Endothelial cell of umbilical vein (primary cell): Measurements from ENCODE around the gene RASA2. TPM values are rescaled to one million over a fixed set of nuclear protein-coding genes. Genes with fewer than 3 reads are reported as not detected.

Source experiments
- BruUV-seq: library from RNA; stranded (reverse); fragments of 400-500 nt; replicated peaks from 2 replicates; lab custom pipeline; 2021; lab: Mats Ljungman, UMichigan
- CTCF ChIA-PET: fragments of 300-600, 350-600 bp; sonication (Branson Sonifier 250); formaldehyde crosslinking; loops from one replicate; lab custom pipeline; 2021; ENCODE audit warnings: antibody characterized with exemption, inconsistent platforms; lab: Charles Lee
- POLR2A ChIA-PET: fragments of 300-600, 350-600 bp; sonication (Branson Sonifier 250); formaldehyde crosslinking; loops from one replicate; lab custom pipeline; 2021; ENCODE audit warnings: antibody characterized with exemption, inconsistent platforms; lab: Charles Lee
- DNase-seq: peaks from one replicate; pipeline ENCODE4 v3.0.0-alpha.2; 2011; ENCODE audit warnings: low read depth, low spot score
- FAIRE-seq: peaks from 2 replicates; lab custom pipeline; 2011; peaks lifted over from hg19 to GRCh38; lab: Jason Lieb, UNC
- H2AFZ ChIP-seq: 2 replicates; pipeline ENCODE4 v1.6.0; 2012; ENCODE audit warnings: low read depth, low read length, control low read depth, inconsistent platforms
- H3K27ac ChIP-seq: 2 replicates; pipeline ENCODE4 v1.5.1; 2011; ENCODE audit warnings: low read depth, mild to moderate bottlenecking, control low read depth, low read length, moderate library complexity; ENCODE audit not compliant: insufficient read depth
- H3K27me3 ChIP-seq, 2 experiments: 2 replicates each; pipeline versions ENCODE4 v1.6.0 to v1.6.1; 2011; ENCODE audit warnings: low read length in 2 of 2, mixed read lengths in 1 of 2; ENCODE audit not compliant: control insufficient read depth in 2 of 2, insufficient read depth in 2 of 2
- H3K36me3 ChIP-seq, 2 experiments: 2 replicates in 1 of 2; 3 replicates in 1 of 2; pipeline ENCODE4 v1.5.1; 2011; ENCODE audit warnings: low read length in 2 of 2, mild to moderate bottlenecking in 1 of 2, moderate library complexity in 1 of 2; ENCODE audit not compliant: control insufficient read depth in 2 of 2, insufficient read depth in 2 of 2; ENCODE audit errors: extremely low read depth in 1 of 2
- H3K4me1 ChIP-seq: 3 replicates; pipeline ENCODE4 v1.5.1; 2011; ENCODE audit warnings: mild to moderate bottlenecking, low read length; ENCODE audit not compliant: control insufficient read depth, insufficient read depth; ENCODE audit errors: extremely low read depth
- H3K4me2 ChIP-seq: 2 replicates; pipeline ENCODE4 v1.6.1; 2011; ENCODE audit warnings: low read length, control low read depth, mixed read lengths; ENCODE audit not compliant: insufficient read depth
- H3K4me3 ChIP-seq, 3 experiments: fragments of 200-600 bp in 1 of 3; sonication (generic), shearing (Covaris generic) in 1 of 3; replicated peaks in 1 of 3; 2 replicates each; pipeline ENCODE4 v1.5.1; 2011 to 2016; ENCODE audit warnings: control low read depth in 3 of 3, low read length in 3 of 3, mild to moderate bottlenecking in 2 of 3, inconsistent platforms in 1 of 3, low read depth in 1 of 3, moderate library complexity in 1 of 3; ENCODE audit not compliant: insufficient read depth in 1 of 3
- H3K79me2 ChIP-seq: 2 replicates; pipeline ENCODE4 v1.6.0; 2012; ENCODE audit warnings: low read length, inconsistent platforms; ENCODE audit not compliant: control insufficient read depth, insufficient read depth
- H3K9ac ChIP-seq: replicated peaks from 2 replicates; pipeline ENCODE3; 2011; ENCODE audit warnings: low read length, control low read depth; ENCODE audit not compliant: insufficient read depth; ENCODE audit errors: extremely low read depth
- H3K9me1 ChIP-seq: replicated peaks from 3 replicates; pipeline ENCODE4 v1.6.0; 2011; ENCODE audit warnings: mild to moderate bottlenecking, low read length; ENCODE audit not compliant: control insufficient read depth, insufficient read depth; ENCODE audit errors: extremely low read depth
- H3K9me3 ChIP-seq: replicated peaks from 2 replicates; pipeline ENCODE4 v1.5.1; 2012; ENCODE audit warnings: low read length, inconsistent platforms; ENCODE audit not compliant: control insufficient read depth, insufficient read depth
- H4K20me1 ChIP-seq: replicated peaks from 2 replicates; pipeline ENCODE3; 2011; ENCODE audit warnings: mild to moderate bottlenecking, low read length; ENCODE audit not compliant: control insufficient read depth, insufficient read depth; ENCODE audit errors: extremely low read depth
- CTCF ChIP-seq, 2 donors: IDR thresholded peaks; 1 replicate in 1 of 2; 2 replicates in 1 of 2; pipeline ENCODE4 v1.5.1; 2011; ENCODE audit warnings: low read length in 2 of 2, mild to moderate bottlenecking in 2 of 2, moderate library complexity in 2 of 2, control low read depth in 1 of 2, inconsistent platforms in 1 of 2, low read depth in 1 of 2; ENCODE audit not compliant: insufficient read depth in 1 of 2; ENCODE audit errors: extremely low read depth in 1 of 2
- JUN ChIP-seq: IDR thresholded peaks from 2 replicates; pipeline ENCODE4 v1.6.1; 2011; ENCODE audit warnings: borderline replicate concordance, low read depth; ENCODE audit not compliant: insufficient read length, insufficient read depth
- MAX ChIP-seq: IDR thresholded peaks from 2 replicates; pipeline ENCODE4 v1.6.1; 2011; ENCODE audit not compliant: insufficient read depth, insufficient read length
- POLR2A ChIP-seq: IDR thresholded peaks from 2 replicates; pipeline ENCODE4 v1.6.1; 2012; ENCODE audit warnings: low read depth, mild to moderate bottlenecking, control low read depth, low read length
- dilution Hi-C: fragments of 300-500 bp; cut with MboI; formaldehyde crosslinking; loops from one replicate; pipeline ENCODE4 v1.15.0; 2019; ENCODE audit warnings: low sequenced_read_pairs; ENCODE audit not compliant: extremely low pct_ligation_motif_present
- intact Hi-C: fragments of 100-400 bp; cut with micrococcal nuclease; formaldehyde crosslinking; loops from one replicate; pipeline ENCODE4 v1.10.0; 2022
- polyA plus RNA-seq, 4 experiments: library from polyadenylated mRNA; depleted of rRNA in 3 of 4; stranded (reverse) in 3 of 4; unstranded in 1 of 4; fragments of >200 nt; gene quantifications; 2 replicates each; pipeline versions ENCODE4 v1.2.1 to v1.2.3, GENCODE V29; 2011 to 2012; ENCODE audit warnings: missing spikeins in 1 of 4
- total RNA-seq: library from RNA; stranded (reverse); gene quantifications from 2 replicates; pipeline ENCODE4 v1.2.3, GENCODE V29; 2021

RASA2 gene
- total and polyA plus RNA-seq, 2 donors (not counting 3 experiments of a cell fraction or from before 2014, with no cell fraction given): 3.1 to 20.2 TPM

GRCh38 chr3:141526709-141527108, 39.9 kb downstream of the RASA2 start:
- no peak overlapping the region for H3K9ac ChIP-seq
- DNase-seq: no peak
- peaks cover 0 to 2% of the 10 kb centered on the region in 2 experiments for H3K36me3 ChIP-seq
- BruUV-seq: no TSS peak
- no peak for FAIRE-seq
- no peak for TF ChIP-seq MAX
- intact Hi-C loops (no loop called here), dilution Hi-C loops (no loop called here)
- no peaks in the 10 kb centered on the region for H3K27me3 ChIP-seq
- POLR2A ChIA-PET: no interaction called here
- H3K4me3 ChIP-seq: no peak overlapping the region
- peaks cover 47% of the 10 kb centered on the region for H3K4me1 ChIP-seq
- CTCF ChIA-PET: interaction anchor here (2.5 kb wide), 1 partner anchor 11 kb away, joined by 14 read pairs; no protein-coding TSS in a partner anchor
- no peaks in the 10 kb centered on the region for H3K9me3 ChIP-seq
- H3K27ac ChIP-seq: no peak overlapping the region
- no peaks in the 10 kb centered on the region for H3K9me1 ChIP-seq
- no peaks in the 10 kb centered on the region for H4K20me1 ChIP-seq
- H3K79me2 ChIP-seq: peaks cover 75% of the 10 kb centered on the region
- H2AFZ ChIP-seq: no peak overlapping the region
- H3K4me2 ChIP-seq: no peak overlapping the region

- POLR2A ChIA-PET: no interaction called here
- H3K79me2 ChIP-seq: peaks cover 79% of the 10 kb centered on the region
- H3K9me1 ChIP-seq: no peaks in the 10 kb centered on the region
- FAIRE-seq: no peak
- no peak overlapping the region for H3K9ac ChIP-seq
- no peak overlapping the region for H3K4me3 ChIP-seq
- H4K20me1 ChIP-seq: no peaks in the 10 kb centered on the region
- no peaks in the 10 kb centered on the region for H3K27me3 ChIP-seq
- DNase-seq: peak; percentile 21
- H2AFZ ChIP-seq: no peak overlapping the region
- CTCF ChIA-PET: no interaction called here
- no peak overlapping the region for H3K4me2 ChIP-seq
- intact Hi-C loops (no loop called here), dilution Hi-C loops (no loop called here)
- no peak overlapping the region for H3K27ac ChIP-seq
- H3K9me3 ChIP-seq: no peaks in the 10 kb centered on the region
- no peak for TF ChIP-seq MAX
- no peak for TF ChIP-seq POLR2A
- no peak for TF ChIP-seq CTCF (IDR thresholded peaks at IDR 0.05; ENCODE audit: extremely low read depth in 1 of 2, insufficient read depth in 1 of 2, low read depth in 1 of 2, low read length in 2 of 2)
- TF ChIP-seq JUN: no peak
- BruUV-seq: no TSS peak
- H3K36me3 ChIP-seq: peaks cover 2% of the 10 kb centered on the region in 2 experiments
- peaks cover 40% of the 10 kb centered on the region for H3K4me1 ChIP-seq
Observed at GRCh38 chr3:141528800-141529199, 42.0 kb downstream of the RASA2 start.
